ENCODE measurements around the gene PGAP3. TPM values are rescaled to one million over a fixed set of nuclear protein-coding genes. Genes with fewer than 3 reads are reported as not detected.

The PGAP3 gene
- total RNA-seq, 1 donor from 2014 or later, result 16.0 TPM

GRCh38 chr17:39651923-39652586 is 35.8 kb downstream of the PGAP3 start:
- no peak for DNase-seq (ENCODE audit: low spot score)
- intact Hi-C loops (cut with DNase I), result no loop called here
- ATAC-seq, result no peak

- DNase-seq (ENCODE audit: low spot score) (no peak), ATAC-seq (no peak)
- intact Hi-C loops (cut with DNase I), result no loop called here
These were observed 37.7 kb downstream of the PGAP3 start for GRCh38 chr17:39650121-39650579.

GRCh38 chr17:39648616-39649366 is 39.1 kb downstream of the PGAP3 start:
- ATAC-seq (no peak), DNase-seq (ENCODE audit: low spot score) (no peak)
- intact Hi-C loops (cut with DNase I), result loop anchor here (5.0 kb wide), 1 partner anchor 824 kb away; no protein-coding TSS in a partner anchor

- DNase-seq (ENCODE audit: low spot score) (no peak), ATAC-seq (no peak)
- intact Hi-C loops (cut with DNase I), result loop anchor here (5.0 kb wide), 1 partner anchor 825 kb away; no protein-coding TSS in a partner anchor
These were observed 40.6 kb downstream of the PGAP3 start for GRCh38 chr17:39647256-39647655.

GRCh38 chr17:39643271-39643670 is 44.6 kb downstream of the PGAP3 start:
- intact Hi-C loops (cut with DNase I), result no loop called here
- DNase-seq (ENCODE audit: low spot score), result no peak
- ATAC-seq, result no peak

- intact Hi-C loops (cut with DNase I), result no loop called here
- ATAC-seq (no peak), DNase-seq (ENCODE audit: low spot score) (no peak)
These were observed 45.4 kb downstream of the PGAP3 start for GRCh38 chr17:39642291-39643074.

- ATAC-seq (no peak), DNase-seq (ENCODE audit: low spot score) (no peak)
- intact Hi-C loops (cut with DNase I), result no loop called here
These were observed 46.0 kb downstream of the PGAP3 start for GRCh38 chr17:39641883-39642282.

GRCh38 chr17:39641097-39641496 is 46.8 kb downstream of the PGAP3 start:
- ATAC-seq, result no peak
- intact Hi-C loops (cut with DNase I), result no loop called here
- no peak for DNase-seq (ENCODE audit: low spot score)

- intact Hi-C loops (cut with DNase I), result no loop called here
- DNase-seq (ENCODE audit: low spot score) (no peak), ATAC-seq (no peak)
These were observed 47.2 kb downstream of the PGAP3 start for GRCh38 chr17:39640591-39641031.

- no peak for ATAC-seq
- intact Hi-C loops (cut with DNase I), result no loop called here
- no peak for DNase-seq (ENCODE audit: low spot score)
These were observed 48.0 kb downstream of the PGAP3 start for GRCh38 chr17:39639566-39640458.

- ATAC-seq (no peak), DNase-seq (ENCODE audit: low spot score) (no peak)
- intact Hi-C loops (cut with DNase I), result no loop called here
These were observed 48.8 kb downstream of the PGAP3 start for GRCh38 chr17:39639043-39639442.

GRCh38 chr17:39638317-39638716 is 49.5 kb downstream of the PGAP3 start:
- DNase-seq (ENCODE audit: low spot score) (no peak), ATAC-seq (no peak)
- intact Hi-C loops (cut with DNase I), result no loop called here

GRCh38 chr17:39636927-39637736 is 50.7 kb downstream of the PGAP3 start, which contains the start of gene STARD3:
TSS of gene STARD3 (plus strand) at chr17:39637144. CDS start at chr17:39653532, 16,388 bp downstream.
- ATAC-seq (peak; percentile 95), DNase-seq (ENCODE audit: low spot score) (peak; percentile 96)
- intact Hi-C loops (cut with DNase I), result no loop called here

- DNase-seq (ENCODE audit: low spot score) (no peak), ATAC-seq (peak; percentile 3)
- intact Hi-C loops (cut with DNase I), result no loop called here
These were observed 51.3 kb downstream of the PGAP3 start for GRCh38 chr17:39636587-39636926.

GRCh38 chr17:39635614-39636176 is 52.2 kb downstream of the PGAP3 start:
- ATAC-seq, result no peak
- intact Hi-C loops (cut with DNase I), result no loop called here
- DNase-seq (ENCODE audit: low spot score), result no peak

GRCh38 chr17:39634384-39634871 is 53.4 kb downstream of the PGAP3 start:
- no peak for ATAC-seq
- intact Hi-C loops (cut with DNase I), result no loop called here
- DNase-seq (ENCODE audit: low spot score), result no peak

GRCh38 chr17:39633570-39634183 is 54.2 kb downstream of the PGAP3 start:
- no peak for DNase-seq (ENCODE audit: low spot score)
- no peak for ATAC-seq
- intact Hi-C loops (cut with DNase I), result no loop called here
